Natural killer cell (primary cell): ENCODE results near the gene ALKAL2. TPM values are rescaled to one million over a fixed set of nuclear protein-coding genes. Genes with fewer than 3 reads are reported as not detected.

Source experiments
- ATAC-seq, 3 donors: fragments of 150-1000 bp in 2 of 3; fragments of 200-7000 bp in 1 of 3; cut with Tn5 transposase; 1 replicate in 1 of 3; 2 replicates in 2 of 3; pipeline ENCODE4 v1.10.0; 2021; ENCODE audit warnings: mild to moderate bottlenecking in 2 of 3, moderate library complexity in 2 of 3
- DNase-seq, 2 donors: peaks; one replicate each; pipeline versions ENCODE4 v3.0.0 to v3.0.0-alpha.2; 2013 to 2021; ENCODE audit warnings: mixed read lengths in 1 of 2
- H3K27ac ChIP-seq: one replicate; pipeline ENCODE4 v1.5.1; 2013; ENCODE audit warnings: mild to moderate bottlenecking, low read length
- H3K27me3 ChIP-seq: one replicate; pipeline ENCODE4 v1.6.1; 2013; ENCODE audit warnings: low read length; ENCODE audit not compliant: control insufficient read depth, insufficient read depth
- H3K36me3 ChIP-seq: one replicate; pipeline ENCODE4 v1.6.1; 2013; ENCODE audit warnings: low read length; ENCODE audit not compliant: control insufficient read depth, insufficient read depth
- H3K4me1 ChIP-seq: one replicate; pipeline ENCODE4 v1.6.1; 2013; ENCODE audit warnings: low read length; ENCODE audit not compliant: control insufficient read depth, insufficient read depth
- H3K4me3 ChIP-seq: one replicate; pipeline ENCODE4 v1.5.1; 2013; ENCODE audit warnings: low read length
- H3K9me3 ChIP-seq: one replicate; pipeline ENCODE4 v1.6.1; 2013; ENCODE audit warnings: low read length; ENCODE audit not compliant: control insufficient read depth, insufficient read depth
- H3K27ac Mint-ChIP-seq, 2 donors: one replicate each; pipeline ENCODE4 v1.8.0; 2022; ENCODE audit warnings: mild to moderate bottlenecking in 2 of 2, mixed read lengths in 2 of 2, moderate library complexity in 1 of 2
- H3K27me3 Mint-ChIP-seq, 2 donors: one replicate each; pipeline ENCODE4 v1.8.0; 2022; ENCODE audit warnings: low read depth in 2 of 2, mixed read lengths in 2 of 2
- H3K36me3 Mint-ChIP-seq: one replicate; pipeline ENCODE4 v1.8.0; 2022; ENCODE audit warnings: mixed read lengths
- H3K4me1 Mint-ChIP-seq, 2 donors: one replicate each; pipeline ENCODE4 v1.8.0; 2022; ENCODE audit warnings: mixed read lengths in 2 of 2
- H3K4me3 Mint-ChIP-seq: one replicate; pipeline ENCODE4 v1.8.0; 2022; ENCODE audit warnings: mild to moderate bottlenecking, moderate library complexity, mixed read lengths
- H3K9me3 Mint-ChIP-seq, 2 donors: one replicate each; pipeline ENCODE4 v1.8.0; 2022; ENCODE audit warnings: mixed read lengths in 2 of 2
- CTCF ChIP-seq: fragments of 200-600 bp; IDR thresholded peaks from one replicate; pipeline ENCODE4 v1.8.0; 2022; ENCODE audit warnings: antibody characterized with exemption
- WGBS: methylation state at CpG from one replicate; pipeline ENCODE4 v1.1.7; 2013; ENCODE audit warnings: missing lambda C conversion rate; ENCODE audit not compliant: insufficient coverage; 5-methylcytosine and 5-hydroxymethylcytosine counted together
- intact Hi-C: fragments of 100-400 bp; cut with micrococcal nuclease; formaldehyde crosslinking; loops from one replicate; pipeline ENCODE4 v1.14.2; 2022
- total RNA-seq, 4 donors: library from RNA; stranded (reverse); fragments of 120-200 nt in 1 of 4; gene quantifications; one replicate each; pipeline versions ENCODE4 v1.2.3 to v1.2.4, GENCODE V29; 2013 to 2022

ALKAL2 gene
- total RNA-seq, 3 donors from 2014 or later (not counting 1 experiment from before 2014, with no cell fraction given): 1.1 to 2.0 (median 1.7) TPM

- H3K27me3 ChIP-seq: no peaks in the 10 kb centered on the region
- Mint-ChIP-seq H3K27me3 (no peaks in the 10 kb centered on the region), H3K4me3 (no peak overlapping the region), H3K9me3 (no peaks in the 10 kb centered on the region), H3K4me1 (peaks cover 15 to 30% of the 10 kb centered on the region in 2 donors), H3K27ac (no peak overlapping the region), H3K36me3 (no peaks in the 10 kb centered on the region)
- H3K4me3 ChIP-seq: no peak overlapping the region
- 83% methylated on average over 8 of the region's 9 CpGs for WGBS
- no peak for ATAC-seq
- peaks cover 7% of the 10 kb centered on the region for H3K4me1 ChIP-seq
- peaks cover 5% of the 10 kb centered on the region for H3K36me3 ChIP-seq
- intact Hi-C loops: no loop called here
- no peaks in the 10 kb centered on the region for H3K9me3 ChIP-seq
- H3K27ac ChIP-seq: no peak overlapping the region
- no peak for TF ChIP-seq CTCF
- DNase-seq: no peak
Measured at GRCh38 chr2:231521-232185, 56.2 kb downstream of the ALKAL2 start.

Other genes with a start within 250 kb of the ALKAL2 start
- 1 to 10 TPM; 1.3 to 8.5 (median 3.6) TPM for gene FAM110C, start 241.6 kb downstream of the ALKAL2 start, total RNA-seq
- gene SH3YL1, start 24.1 kb downstream of the ALKAL2 start, total RNA-seq: 10 to 100 TPM; 28.3 to 42.2 (median 32.3) TPM
- 100 to 1,000 TPM in 2 of 3 donors, 10 to 100 TPM in 1; 87.2 to 104 (median 102) TPM for gene ACP1, start 23.1 kb downstream of the ALKAL2 start, total RNA-seq